ENCODE data around the gene TENT4A.

The TENT4A gene

DNA sequence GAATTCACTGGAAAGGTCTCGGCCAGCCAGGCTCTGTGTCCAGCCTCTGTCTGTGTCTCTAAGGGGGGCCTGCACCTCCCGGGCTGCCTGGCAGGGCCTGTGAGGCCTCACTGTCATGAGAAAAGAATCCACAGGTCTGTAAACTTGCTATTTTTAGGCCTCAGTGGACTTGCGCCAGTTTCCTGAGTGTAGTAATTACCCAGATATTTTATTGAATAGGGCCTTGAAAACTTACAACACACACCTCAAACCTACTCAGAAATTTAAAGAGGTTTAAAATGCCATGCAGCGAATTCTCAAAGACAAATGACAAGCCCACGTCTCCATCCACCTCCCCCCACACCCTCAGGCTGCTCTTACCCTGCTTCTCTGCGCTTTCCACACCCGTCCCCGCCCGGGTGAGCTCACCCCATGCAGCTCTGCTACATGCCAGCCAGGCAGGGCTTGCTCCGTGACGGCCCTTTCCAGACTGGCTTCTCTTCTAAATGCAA, 8.8 kb upstream of the TENT4A start:
- H3K4me3 ChIP-seq (ENCODE audit: low read depth, low read length) = no peak overlapping the region
- TF ChIP-seq, protein P1, sequence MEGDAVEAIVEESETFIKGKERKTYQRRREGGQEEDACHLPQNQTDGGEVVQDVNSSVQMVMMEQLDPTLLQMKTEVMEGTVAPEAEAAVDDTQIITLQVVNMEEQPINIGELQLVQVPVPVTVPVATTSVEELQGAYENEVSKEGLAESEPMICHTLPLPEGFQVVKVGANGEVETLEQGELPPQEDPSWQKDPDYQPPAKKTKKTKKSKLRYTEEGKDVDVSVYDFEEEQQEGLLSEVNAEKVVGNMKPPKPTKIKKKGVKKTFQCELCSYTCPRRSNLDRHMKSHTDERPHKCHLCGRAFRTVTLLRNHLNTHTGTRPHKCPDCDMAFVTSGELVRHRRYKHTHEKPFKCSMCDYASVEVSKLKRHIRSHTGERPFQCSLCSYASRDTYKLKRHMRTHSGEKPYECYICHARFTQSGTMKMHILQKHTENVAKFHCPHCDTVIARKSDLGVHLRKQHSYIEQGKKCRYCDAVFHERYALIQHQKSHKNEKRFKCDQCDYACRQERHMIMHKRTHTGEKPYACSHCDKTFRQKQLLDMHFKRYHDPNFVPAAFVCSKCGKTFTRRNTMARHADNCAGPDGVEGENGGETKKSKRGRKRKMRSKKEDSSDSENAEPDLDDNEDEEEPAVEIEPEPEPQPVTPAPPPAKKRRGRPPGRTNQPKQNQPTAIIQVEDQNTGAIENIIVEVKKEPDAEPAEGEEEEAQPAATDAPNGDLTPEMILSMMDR (IDR thresholded peaks at IDR 0.05; ENCODE audit: insufficient read depth, low read depth, low read length, missing control alignments) = no peak
- DNase-seq (ENCODE audit: low read depth) = no peak

DNA sequence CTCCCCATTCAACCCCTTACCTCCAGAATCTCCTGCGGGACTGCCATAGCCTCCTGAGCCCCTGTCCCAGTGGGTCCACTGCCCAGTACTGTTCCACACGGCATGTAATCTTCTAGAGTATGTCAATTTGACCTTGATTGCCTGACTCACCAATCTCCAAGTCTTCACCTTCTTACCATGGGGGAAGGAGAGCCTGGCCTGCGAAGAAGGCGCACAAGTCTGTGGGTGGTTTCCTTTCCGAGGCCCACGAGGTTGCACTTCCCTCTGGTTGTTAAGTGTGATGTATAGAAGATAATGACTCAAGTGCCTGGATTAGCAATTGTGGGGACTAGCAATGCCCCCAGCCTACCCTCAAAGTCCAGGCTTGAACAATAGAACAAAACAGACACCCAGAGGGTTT, 8.1 kb upstream of the TENT4A start:
- DNase-seq (ENCODE audit: low read depth) = peak; percentile 58
- H3K4me3 ChIP-seq (ENCODE audit: low read depth, low read length) = no peak overlapping the region
- TF ChIP-seq, protein P1 (IDR thresholded peaks at IDR 0.05; ENCODE audit: insufficient read depth, low read depth, low read length, missing control alignments) = no peak

DNA sequence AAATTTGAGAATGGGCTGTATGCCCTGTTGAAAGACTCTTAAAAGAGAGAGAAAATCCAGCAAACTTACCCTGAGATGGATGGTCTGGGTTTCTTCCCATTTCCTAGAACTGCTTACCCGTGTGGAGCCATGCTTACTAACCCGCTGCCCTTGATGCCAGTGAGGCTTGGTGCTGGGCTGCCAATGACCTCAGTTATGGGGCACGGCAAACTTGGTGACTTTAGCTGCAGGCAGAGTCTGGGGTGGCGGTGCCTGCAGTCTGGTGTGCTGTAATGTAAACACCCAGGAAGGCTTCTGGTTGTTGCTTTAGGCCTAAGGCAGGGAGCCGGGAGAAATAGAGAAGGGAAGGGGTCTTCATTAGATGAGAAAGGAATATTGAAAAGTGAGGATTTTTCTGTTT, 7.3 kb upstream of the TENT4A start:
- H3K4me3 ChIP-seq (ENCODE audit: low read depth, low read length) = no peak overlapping the region
- no peak for DNase-seq (ENCODE audit: low read depth)
- TF ChIP-seq, protein P1 (IDR thresholded peaks at IDR 0.05; ENCODE audit: insufficient read depth, low read depth, low read length, missing control alignments) = no peak

DNA sequence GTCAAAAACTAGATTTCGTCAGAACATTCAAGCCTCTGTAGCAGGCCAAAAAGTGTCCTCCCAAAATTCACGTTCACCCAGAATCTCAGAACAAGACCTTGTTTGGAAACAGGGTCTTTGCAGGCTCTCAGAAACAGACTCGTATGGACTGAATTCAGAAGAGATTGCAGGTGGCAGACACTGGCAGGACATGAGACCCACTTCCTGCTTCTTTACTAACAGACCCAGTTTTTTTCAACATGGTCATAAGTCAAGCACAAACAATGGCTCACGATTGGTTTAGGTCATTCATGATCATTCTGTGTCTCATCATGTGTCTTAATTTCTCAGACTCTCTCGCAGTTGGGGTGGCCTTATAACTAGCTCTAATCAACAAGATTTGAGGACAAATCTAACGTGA, 5.4 kb upstream of the TENT4A start:
- no peak for DNase-seq (ENCODE audit: low read depth)
- H3K4me3 ChIP-seq (ENCODE audit: low read depth, low read length) = no peak overlapping the region
- TF ChIP-seq, protein P1 (IDR thresholded peaks at IDR 0.05; ENCODE audit: insufficient read depth, low read depth, low read length, missing control alignments) = no peak

DNA sequence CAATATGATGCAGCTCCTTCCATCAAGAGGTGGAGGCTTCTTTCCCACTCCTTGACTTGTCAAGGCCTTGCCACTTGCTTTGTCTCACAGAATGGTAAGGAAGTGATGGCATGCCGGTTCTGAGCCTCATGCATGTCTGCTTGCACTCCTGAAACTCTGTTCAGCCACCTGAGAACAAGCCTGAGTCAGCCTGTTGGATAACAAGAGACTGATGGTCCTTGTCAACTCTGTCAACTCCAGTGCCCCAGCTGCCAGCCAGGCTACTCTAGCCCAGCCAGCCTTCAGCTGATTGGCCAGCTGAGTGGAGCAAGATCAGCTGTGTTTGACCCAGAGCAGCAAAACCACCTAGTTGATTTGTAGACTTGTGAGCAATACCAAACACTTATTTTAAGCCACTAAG, 4.4 kb upstream of the TENT4A start:
- TF ChIP-seq, protein P1 (IDR thresholded peaks at IDR 0.05; ENCODE audit: insufficient read depth, low read depth, low read length, missing control alignments) = no peak
- peak; percentile 56 for DNase-seq (ENCODE audit: low read depth)

DNA sequence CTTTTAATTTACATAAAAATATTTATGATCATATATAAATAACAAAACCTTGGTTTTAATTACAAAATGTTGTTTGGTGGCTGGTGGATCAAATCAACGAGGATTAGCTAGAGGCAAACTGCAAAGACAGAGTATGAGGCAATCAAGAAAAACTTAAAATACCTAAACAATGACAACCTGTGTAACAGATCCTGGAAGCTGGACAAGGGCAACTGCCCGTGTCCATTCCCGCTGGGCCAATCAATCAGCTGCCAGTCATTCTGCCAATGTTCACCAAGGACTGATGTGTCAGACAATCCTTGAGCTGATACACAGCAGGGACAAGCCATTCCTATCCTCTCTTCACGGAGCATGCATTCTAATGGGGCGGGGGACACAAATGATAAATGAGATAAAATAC, 3.2 kb upstream of the TENT4A start:
- no peak for DNase-seq (ENCODE audit: low read depth)
- TF ChIP-seq, protein P1 (IDR thresholded peaks at IDR 0.05; ENCODE audit: insufficient read depth, low read depth, low read length, missing control alignments) = no peak

More for the DNA sequence above, 4.4 kb upstream of the TENT4A start:
- H3K4me3 ChIP-seq (ENCODE audit: low read depth, low read length) = no peak overlapping the region

DNA sequence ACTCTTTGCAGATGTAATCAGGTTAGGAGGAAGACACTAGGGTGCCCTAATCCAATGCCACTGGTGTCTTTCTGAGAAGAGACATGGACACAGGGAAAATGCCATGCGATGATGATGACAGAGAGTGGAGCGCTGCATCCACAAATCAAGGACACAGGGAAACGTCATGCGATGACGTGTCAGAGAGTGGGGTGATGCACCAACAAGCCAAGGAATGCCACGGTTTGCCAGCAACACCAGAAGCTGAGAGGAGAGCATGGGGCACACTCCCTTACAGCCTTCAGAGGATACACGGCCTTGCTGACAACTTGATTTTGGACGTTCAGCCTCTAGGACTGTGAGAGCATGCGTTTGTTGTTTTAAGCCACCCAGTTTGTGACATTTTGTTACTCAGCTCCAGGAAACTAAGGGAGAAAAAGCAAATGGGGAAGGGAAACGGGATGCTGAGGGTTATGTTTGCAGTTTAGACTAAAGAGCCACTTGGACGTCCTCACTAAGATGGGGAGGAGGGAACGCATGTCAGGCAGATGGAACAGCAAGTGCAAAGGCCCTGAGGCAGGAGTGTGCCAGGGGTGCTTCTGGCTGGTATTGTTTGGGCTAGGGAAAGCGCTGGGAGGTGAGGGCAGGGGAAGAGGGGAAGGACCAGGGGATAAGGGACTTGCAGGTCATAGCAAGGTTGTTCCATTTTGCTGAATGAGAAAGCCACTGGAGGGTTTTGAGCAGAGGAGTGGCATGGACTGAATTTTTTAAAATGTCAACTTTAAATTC, 2.5 kb upstream of the TENT4A start:
- no peak overlapping the region for H3K4me3 ChIP-seq (ENCODE audit: low read depth, low read length)
- TF ChIP-seq, protein P1 (IDR thresholded peaks at IDR 0.05; ENCODE audit: insufficient read depth, low read depth, low read length, missing control alignments) = no peak
- no peak for DNase-seq (ENCODE audit: low read depth)

More for the DNA sequence above, 3.2 kb upstream of the TENT4A start:
- no peak overlapping the region for H3K4me3 ChIP-seq (ENCODE audit: low read depth, low read length)

All from GM12865 (cell line).